ENCODE data around the gene MGME1. TPM values are rescaled to one million over a fixed set of nuclear protein-coding genes. Genes with fewer than 3 reads are reported as not detected.

MGME1 gene
- total RNA-seq, 1 donor: 8.3 TPM

DNA sequence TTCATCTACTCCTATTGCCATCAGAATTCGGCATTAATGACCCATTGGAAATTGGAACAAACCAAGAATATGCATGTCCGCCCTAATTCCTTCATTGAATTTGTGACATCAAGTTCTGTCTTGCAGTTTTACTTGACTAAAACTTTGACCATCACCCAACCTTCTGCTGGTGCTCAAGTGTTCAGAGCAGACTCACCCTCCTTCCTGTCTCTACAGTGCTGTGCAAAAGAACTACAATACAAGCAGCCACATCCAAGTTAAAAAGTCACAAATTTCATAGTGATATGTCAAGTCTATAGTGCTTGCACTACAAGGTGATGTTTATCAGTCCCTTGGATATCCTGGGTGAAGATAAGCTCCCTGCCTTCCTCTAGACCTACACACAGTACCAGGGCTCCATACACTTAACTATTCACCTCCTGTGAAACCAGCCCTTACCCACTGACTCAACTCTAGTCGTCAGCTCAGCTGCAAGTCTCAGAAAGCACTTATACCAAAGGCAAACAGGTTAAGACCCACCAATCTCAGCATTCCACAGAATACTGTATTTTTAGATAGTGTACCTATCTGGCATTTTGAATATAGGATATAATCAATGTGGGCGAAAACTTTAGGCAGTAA is 23.9 kb upstream of the MGME1 start:
- TF ChIP-seq, protein P1, sequence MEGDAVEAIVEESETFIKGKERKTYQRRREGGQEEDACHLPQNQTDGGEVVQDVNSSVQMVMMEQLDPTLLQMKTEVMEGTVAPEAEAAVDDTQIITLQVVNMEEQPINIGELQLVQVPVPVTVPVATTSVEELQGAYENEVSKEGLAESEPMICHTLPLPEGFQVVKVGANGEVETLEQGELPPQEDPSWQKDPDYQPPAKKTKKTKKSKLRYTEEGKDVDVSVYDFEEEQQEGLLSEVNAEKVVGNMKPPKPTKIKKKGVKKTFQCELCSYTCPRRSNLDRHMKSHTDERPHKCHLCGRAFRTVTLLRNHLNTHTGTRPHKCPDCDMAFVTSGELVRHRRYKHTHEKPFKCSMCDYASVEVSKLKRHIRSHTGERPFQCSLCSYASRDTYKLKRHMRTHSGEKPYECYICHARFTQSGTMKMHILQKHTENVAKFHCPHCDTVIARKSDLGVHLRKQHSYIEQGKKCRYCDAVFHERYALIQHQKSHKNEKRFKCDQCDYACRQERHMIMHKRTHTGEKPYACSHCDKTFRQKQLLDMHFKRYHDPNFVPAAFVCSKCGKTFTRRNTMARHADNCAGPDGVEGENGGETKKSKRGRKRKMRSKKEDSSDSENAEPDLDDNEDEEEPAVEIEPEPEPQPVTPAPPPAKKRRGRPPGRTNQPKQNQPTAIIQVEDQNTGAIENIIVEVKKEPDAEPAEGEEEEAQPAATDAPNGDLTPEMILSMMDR (IDR thresholded peaks at IDR 0.05; ENCODE audit: extremely low read depth, low read depth, low read length): no peak
- Histone ChIP-seq H3K27ac (ENCODE audit: low read depth, low read length) (no peak overlapping the region), H4K20me1 (ENCODE audit: insufficient read depth, low read length) (peaks cover 2% of the 10 kb centered on the region), H3K4me1 (ENCODE audit: insufficient read depth, low read length) (no peaks in the 10 kb centered on the region), H3K4me3 (ENCODE audit: insufficient read depth, low read length) (no peak overlapping the region), H2AFZ (ENCODE audit: low read length) (no peak overlapping the region), H3K9me3 (ENCODE audit: low read depth, low read length) (no peaks in the 10 kb centered on the region), H3K36me3 (ENCODE audit: insufficient read depth, low read length) (peaks cover 95% of the 10 kb centered on the region), H3K79me2 (ENCODE audit: insufficient read depth, low read length) (peaks cover 21% of the 10 kb centered on the region), H3K4me2 (ENCODE audit: insufficient read depth, low read length) (no peak overlapping the region), H3K27me3 (ENCODE audit: insufficient read depth, low read length) (no peaks in the 10 kb centered on the region)
- DNase-seq (ENCODE audit: insufficient read length, low spot score, missing footprints): no peak

DNA sequence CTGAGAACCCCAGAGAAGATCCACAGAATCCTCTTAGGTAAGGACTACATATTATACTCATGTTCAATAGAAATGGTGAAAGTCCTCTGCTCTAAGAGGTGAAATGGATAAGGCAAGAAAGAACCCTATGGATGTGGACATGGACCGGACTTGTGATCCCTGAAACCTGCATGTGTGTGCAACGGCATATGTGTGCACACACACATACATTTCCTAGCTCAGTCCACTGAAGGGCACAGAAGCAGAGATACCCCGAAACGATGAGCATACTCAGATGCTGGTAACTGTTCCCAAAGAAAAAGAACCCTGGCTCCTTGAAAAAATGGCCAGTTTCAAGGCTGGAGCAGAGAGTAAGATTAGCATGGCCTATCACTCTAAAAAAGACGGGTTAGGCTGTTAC is 22.8 kb upstream of the MGME1 start:
- H3K4me1 ChIP-seq (ENCODE audit: insufficient read depth, low read length): no peaks in the 10 kb centered on the region
- H3K36me3 ChIP-seq (ENCODE audit: insufficient read depth, low read length): peaks cover 96% of the 10 kb centered on the region
- H3K4me2 ChIP-seq (ENCODE audit: insufficient read depth, low read length): no peak overlapping the region
- no peaks in the 10 kb centered on the region for H3K9me3 ChIP-seq (ENCODE audit: low read depth, low read length)
- no peaks in the 10 kb centered on the region for H3K27me3 ChIP-seq (ENCODE audit: insufficient read depth, low read length)
- DNase-seq (ENCODE audit: insufficient read length, low spot score, missing footprints): no peak
- H4K20me1 ChIP-seq (ENCODE audit: insufficient read depth, low read length): peaks cover 3% of the 10 kb centered on the region
- TF ChIP-seq, protein P1 (IDR thresholded peaks at IDR 0.05; ENCODE audit: extremely low read depth, low read depth, low read length): no peak
- no peak overlapping the region for H3K27ac ChIP-seq (ENCODE audit: low read depth, low read length)
- peaks cover 30% of the 10 kb centered on the region for H3K79me2 ChIP-seq (ENCODE audit: insufficient read depth, low read length)
- no peak overlapping the region for H2AFZ ChIP-seq (ENCODE audit: low read length)
- H3K4me3 ChIP-seq (ENCODE audit: insufficient read depth, low read length): no peak overlapping the region

DNA sequence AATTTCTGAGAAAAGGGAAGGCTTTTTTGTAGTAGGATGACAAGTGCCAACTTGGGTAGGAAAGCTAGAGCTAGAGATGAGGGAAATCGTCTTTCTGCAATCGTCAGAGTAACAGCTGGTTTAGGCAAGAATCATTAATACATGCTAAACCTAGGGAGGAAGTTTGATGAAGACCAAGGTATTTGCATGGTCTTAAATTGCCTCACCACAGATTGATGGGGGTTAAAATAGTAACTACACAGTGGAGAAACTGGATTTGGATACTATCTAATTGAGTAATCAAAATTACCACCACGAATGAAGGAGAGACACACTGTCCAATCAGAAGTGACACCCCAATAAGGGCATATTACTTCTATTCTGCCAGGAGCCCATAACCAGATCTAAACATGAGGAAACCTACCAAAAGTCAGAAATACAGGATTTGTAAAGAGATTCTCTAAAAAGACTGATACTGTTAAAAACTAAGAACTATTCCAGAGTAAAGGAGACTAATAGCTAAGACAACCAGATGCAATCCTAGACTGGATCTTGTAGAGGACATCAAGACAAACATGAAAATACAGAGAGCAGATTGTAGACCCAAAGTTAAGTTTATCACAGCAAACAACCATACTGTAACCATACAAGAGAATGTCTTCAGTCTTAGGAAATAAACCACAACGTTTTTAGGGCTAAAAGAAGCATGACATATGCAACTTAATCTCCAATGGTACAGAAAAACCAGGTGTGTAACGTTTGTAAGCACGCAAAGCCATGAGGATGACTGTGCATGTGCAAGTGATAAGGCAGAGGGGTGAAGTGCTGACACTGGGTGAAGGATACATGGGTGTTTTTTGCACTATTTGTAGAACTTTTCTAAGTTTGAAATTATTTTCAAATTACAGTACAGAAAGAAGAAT is 22.0 kb upstream of the MGME1 start:
- DNase-seq (ENCODE audit: insufficient read length, low spot score, missing footprints): no peak
- Histone ChIP-seq H3K27me3 (ENCODE audit: insufficient read depth, low read length) (no peaks in the 10 kb centered on the region), H3K4me1 (ENCODE audit: insufficient read depth, low read length) (no peaks in the 10 kb centered on the region), H3K36me3 (ENCODE audit: insufficient read depth, low read length) (peaks cover 95% of the 10 kb centered on the region), H3K9me3 (ENCODE audit: low read depth, low read length) (no peaks in the 10 kb centered on the region), H4K20me1 (ENCODE audit: insufficient read depth, low read length) (peaks cover 3% of the 10 kb centered on the region), H3K79me2 (ENCODE audit: insufficient read depth, low read length) (peaks cover 37% of the 10 kb centered on the region), H2AFZ (ENCODE audit: low read length) (no peak overlapping the region), H3K4me2 (ENCODE audit: insufficient read depth, low read length) (no peak overlapping the region), H3K4me3 (ENCODE audit: insufficient read depth, low read length) (no peak overlapping the region), H3K27ac (ENCODE audit: low read depth, low read length) (no peak overlapping the region)
- TF ChIP-seq, protein P1 (IDR thresholded peaks at IDR 0.05; ENCODE audit: extremely low read depth, low read depth, low read length): no peak

DNA sequence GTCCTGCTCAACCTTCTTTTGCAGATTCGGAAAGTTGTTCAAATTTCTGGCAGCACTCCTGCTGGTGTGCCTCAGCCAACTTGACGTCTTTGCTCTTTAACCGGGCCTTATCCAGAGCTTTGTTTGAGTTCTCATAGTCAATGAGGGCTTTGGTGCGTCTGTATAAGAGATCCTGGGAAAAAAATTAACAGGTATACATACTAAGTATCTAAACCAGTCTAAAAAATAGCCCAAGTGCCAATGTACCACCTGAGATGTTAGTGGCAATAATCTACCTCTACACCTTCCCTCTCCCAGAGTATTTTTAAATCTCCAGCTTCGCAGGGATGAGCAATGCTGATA is 21.4 kb upstream of the MGME1 start:
- Histone ChIP-seq H3K27me3 (ENCODE audit: insufficient read depth, low read length) (no peaks in the 10 kb centered on the region), H4K20me1 (ENCODE audit: insufficient read depth, low read length) (peaks cover 3% of the 10 kb centered on the region), H3K36me3 (ENCODE audit: insufficient read depth, low read length) (peaks cover 94% of the 10 kb centered on the region), H3K27ac (ENCODE audit: low read depth, low read length) (no peak overlapping the region), H3K4me3 (ENCODE audit: insufficient read depth, low read length) (no peak overlapping the region), H3K79me2 (ENCODE audit: insufficient read depth, low read length) (peaks cover 39% of the 10 kb centered on the region), H3K4me2 (ENCODE audit: insufficient read depth, low read length) (no peak overlapping the region), H3K4me1 (ENCODE audit: insufficient read depth, low read length) (no peaks in the 10 kb centered on the region), H2AFZ (ENCODE audit: low read length) (no peak overlapping the region), H3K9me3 (ENCODE audit: low read depth, low read length) (no peaks in the 10 kb centered on the region)
- DNase-seq (ENCODE audit: insufficient read length, low spot score, missing footprints): no peak
- TF ChIP-seq, protein P1 (IDR thresholded peaks at IDR 0.05; ENCODE audit: extremely low read depth, low read depth, low read length): no peak
